ENCODE data around the gene CLDND1. TPM values are rescaled to one million over a fixed set of nuclear protein-coding genes. Genes with fewer than 3 reads are reported as not detected.

The CLDND1 gene
- total and polyA plus RNA-seq, 2 experiments from 2014 or later: 59.8 to 92.7 TPM

DNA sequence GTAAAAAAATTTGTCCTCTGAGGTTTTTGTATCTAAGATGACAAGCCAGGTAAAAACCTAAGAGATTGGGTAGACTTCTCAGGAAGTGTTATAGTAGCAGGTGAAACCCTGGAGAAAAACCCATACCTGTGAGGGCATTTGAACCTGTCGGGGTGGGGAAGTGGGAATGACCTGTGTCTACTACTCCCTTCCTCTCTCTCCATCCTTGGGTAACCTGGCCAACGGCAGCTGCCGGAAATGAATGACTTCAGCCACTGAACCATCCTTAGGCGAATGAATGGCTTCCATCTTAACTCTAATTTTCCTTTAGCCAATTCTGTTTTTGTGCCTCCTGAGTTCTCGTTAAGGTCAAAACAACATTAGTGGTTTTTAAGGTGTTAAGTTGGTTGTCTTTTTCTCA is 25.8 kb upstream of the CLDND1 start (continued):
- TF ChIP-seq, protein P1, sequence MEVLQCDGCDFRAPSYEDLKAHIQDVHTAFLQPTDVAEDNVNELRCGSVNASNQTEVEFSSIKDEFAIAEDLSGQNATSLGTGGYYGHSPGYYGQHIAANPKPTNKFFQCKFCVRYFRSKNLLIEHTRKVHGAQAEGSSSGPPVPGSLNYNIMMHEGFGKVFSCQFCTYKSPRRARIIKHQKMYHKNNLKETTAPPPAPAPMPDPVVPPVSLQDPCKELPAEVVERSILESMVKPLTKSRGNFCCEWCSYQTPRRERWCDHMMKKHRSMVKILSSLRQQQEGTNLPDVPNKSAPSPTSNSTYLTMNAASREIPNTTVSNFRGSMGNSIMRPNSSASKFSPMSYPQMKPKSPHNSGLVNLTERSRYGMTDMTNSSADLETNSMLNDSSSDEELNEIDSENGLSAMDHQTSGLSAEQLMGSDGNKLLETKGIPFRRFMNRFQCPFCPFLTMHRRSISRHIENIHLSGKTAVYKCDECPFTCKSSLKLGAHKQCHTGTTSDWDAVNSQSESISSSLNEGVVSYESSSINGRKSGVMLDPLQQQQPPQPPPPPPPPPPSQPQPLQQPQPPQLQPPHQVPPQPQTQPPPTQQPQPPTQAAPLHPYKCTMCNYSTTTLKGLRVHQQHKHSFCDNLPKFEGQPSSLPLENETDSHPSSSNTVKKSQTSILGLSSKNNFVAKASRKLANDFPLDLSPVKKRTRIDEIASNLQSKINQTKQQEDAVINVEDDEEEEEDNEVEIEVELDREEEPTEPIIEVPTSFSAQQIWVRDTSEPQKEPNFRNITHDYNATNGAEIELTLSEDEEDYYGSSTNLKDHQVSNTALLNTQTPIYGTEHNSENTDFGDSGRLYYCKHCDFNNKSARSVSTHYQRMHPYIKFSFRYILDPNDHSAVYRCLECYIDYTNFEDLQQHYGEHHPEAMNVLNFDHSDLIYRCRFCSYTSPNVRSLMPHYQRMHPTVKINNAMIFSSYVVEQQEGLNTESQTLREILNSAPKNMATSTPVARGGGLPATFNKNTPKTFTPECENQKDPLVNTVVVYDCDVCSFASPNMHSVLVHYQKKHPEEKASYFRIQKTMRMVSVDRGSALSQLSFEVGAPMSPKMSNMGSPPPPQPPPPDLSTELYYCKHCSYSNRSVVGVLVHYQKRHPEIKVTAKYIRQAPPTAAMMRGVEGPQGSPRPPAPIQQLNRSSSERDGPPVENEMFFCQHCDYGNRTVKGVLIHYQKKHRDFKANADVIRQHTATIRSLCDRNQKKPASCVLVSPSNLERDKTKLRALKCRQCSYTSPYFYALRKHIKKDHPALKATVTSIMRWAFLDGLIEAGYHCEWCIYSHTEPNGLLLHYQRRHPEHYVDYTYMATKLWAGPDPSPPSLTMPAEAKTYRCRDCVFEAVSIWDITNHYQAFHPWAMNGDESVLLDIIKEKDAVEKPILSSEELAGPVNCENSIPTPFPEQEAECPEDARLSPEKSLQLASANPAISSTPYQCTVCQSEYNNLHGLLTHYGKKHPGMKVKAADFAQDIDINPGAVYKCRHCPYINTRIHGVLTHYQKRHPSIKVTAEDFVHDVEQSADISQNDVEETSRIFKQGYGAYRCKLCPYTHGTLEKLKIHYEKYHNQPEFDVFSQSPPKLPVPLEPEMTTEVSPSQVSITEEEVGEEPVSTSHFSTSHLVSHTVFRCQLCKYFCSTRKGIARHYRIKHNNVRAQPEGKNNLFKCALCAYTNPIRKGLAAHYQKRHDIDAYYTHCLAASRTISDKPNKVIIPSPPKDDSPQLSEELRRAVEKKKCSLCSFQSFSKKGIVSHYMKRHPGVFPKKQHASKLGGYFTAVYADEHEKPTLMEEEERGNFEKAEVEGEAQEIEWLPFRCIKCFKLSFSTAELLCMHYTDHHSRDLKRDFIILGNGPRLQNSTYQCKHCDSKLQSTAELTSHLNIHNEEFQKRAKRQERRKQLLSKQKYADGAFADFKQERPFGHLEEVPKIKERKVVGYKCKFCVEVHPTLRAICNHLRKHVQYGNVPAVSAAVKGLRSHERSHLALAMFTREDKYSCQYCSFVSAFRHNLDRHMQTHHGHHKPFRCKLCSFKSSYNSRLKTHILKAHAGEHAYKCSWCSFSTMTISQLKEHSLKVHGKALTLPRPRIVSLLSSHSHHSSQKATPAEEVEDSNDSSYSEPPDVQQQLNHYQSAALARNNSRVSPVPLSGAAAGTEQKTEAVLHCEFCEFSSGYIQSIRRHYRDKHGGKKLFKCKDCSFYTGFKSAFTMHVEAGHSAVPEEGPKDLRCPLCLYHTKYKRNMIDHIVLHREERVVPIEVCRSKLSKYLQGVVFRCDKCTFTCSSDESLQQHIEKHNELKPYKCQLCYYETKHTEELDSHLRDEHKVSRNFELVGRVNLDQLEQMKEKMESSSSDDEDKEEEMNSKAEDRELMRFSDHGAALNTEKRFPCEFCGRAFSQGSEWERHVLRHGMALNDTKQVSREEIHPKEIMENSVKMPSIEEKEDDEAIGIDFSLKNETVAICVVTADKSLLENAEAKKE (CRISPR knock-in tag; IDR thresholded peaks at IDR 0.05): no peak
- TF ChIP-seq STAT1 (IDR thresholded peaks at IDR 0.05; ENCODE audit: unreplicated experiment) (no peak), JUNB (IDR thresholded peaks at IDR 0.05; ENCODE audit: unreplicated experiment) (no peak)
- TF ChIP-seq, protein P2, sequence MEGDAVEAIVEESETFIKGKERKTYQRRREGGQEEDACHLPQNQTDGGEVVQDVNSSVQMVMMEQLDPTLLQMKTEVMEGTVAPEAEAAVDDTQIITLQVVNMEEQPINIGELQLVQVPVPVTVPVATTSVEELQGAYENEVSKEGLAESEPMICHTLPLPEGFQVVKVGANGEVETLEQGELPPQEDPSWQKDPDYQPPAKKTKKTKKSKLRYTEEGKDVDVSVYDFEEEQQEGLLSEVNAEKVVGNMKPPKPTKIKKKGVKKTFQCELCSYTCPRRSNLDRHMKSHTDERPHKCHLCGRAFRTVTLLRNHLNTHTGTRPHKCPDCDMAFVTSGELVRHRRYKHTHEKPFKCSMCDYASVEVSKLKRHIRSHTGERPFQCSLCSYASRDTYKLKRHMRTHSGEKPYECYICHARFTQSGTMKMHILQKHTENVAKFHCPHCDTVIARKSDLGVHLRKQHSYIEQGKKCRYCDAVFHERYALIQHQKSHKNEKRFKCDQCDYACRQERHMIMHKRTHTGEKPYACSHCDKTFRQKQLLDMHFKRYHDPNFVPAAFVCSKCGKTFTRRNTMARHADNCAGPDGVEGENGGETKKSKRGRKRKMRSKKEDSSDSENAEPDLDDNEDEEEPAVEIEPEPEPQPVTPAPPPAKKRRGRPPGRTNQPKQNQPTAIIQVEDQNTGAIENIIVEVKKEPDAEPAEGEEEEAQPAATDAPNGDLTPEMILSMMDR (conservative IDR thresholded peaks at IDR 0.05; ENCODE audit: low read depth in 2 of 2): no peak

DNA sequence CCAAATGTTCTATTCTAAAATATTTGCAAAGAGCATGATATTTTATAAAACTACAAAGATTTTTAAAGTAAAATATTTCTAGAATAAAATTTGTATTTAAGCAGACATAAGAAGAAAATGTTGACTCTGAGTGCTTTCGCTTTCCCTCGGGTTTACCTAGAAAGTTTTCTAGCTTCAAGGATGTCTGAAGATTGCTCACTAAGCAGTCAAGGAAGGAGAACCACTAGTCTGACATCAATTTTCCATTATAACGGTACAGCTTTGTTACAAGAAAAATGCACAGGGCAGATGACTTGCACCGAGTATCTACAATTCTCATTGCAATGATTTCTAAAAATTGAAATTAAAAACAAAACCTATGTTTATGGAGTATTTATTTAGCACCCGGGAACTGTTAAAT is 23.2 kb upstream of the CLDND1 start:
- no peak overlapping the region for H3K4me3 Mint-ChIP-seq
- no peaks in the 10 kb centered on the region for H3K27me3 ChIP-seq (ENCODE audit: insufficient read depth)
- ATAC-seq (no peak), DNase-seq (ENCODE audit: low spot score) (no peak)
- no peak overlapping the region for H3K4me3 ChIP-seq
- no peaks in the 10 kb centered on the region for H3K4me1 ChIP-seq (ENCODE audit: insufficient read depth)
- no peaks in the 10 kb centered on the region for H3K9me2 ChIP-seq (ENCODE audit: insufficient read depth)
- H2AFZ ChIP-seq: no peak overlapping the region
- H3K4me1 Mint-ChIP-seq: peaks cover 3% of the 10 kb centered on the region
- no peak overlapping the region for H3K27ac ChIP-seq (ENCODE audit: low read depth)
- H3K36me3 ChIP-seq (ENCODE audit: insufficient read depth): no peaks in the 10 kb centered on the region
- H3F3A ChIP-seq (replicated peaks; ENCODE audit: low read depth): no peaks in the 10 kb centered on the region
- H3K27ac Mint-ChIP-seq: no peak overlapping the region
- no peaks in the 10 kb centered on the region for H4K20me1 ChIP-seq (replicated peaks; ENCODE audit: insufficient read depth)
- H3K79me2 ChIP-seq (replicated peaks; ENCODE audit: insufficient read depth): no peaks in the 10 kb centered on the region
- H3K36me3 Mint-ChIP-seq (ENCODE audit: low read depth): no peaks in the 10 kb centered on the region
- no peaks in the 10 kb centered on the region for H3K9me3 Mint-ChIP-seq
- no peak overlapping the region for H3K4me2 ChIP-seq
- H3K27me3 Mint-ChIP-seq (ENCODE audit: insufficient read depth, low read depth, poor library complexity): no peaks in the 10 kb centered on the region
- TF ChIP-seq ZNF331 (CRISPR knock-in tag; IDR thresholded peaks at IDR 0.05; ENCODE audit: low read depth) (no peak), CREB1 (CRISPR knock-in tag; IDR thresholded peaks at IDR 0.05; ENCODE audit: low read depth) (no peak), JUNB (IDR thresholded peaks at IDR 0.05; ENCODE audit: unreplicated experiment) (no peak), STAT1 (IDR thresholded peaks at IDR 0.05; ENCODE audit: unreplicated experiment) (no peak), POLR2AphosphoS5 (IDR thresholded peaks at IDR 0.05; ENCODE audit: low read depth) (no peak), NANOG (IDR thresholded peaks at IDR 0.05; ENCODE audit: borderline replicate concordance) (no peak)
- TF ChIP-seq, protein P3, sequence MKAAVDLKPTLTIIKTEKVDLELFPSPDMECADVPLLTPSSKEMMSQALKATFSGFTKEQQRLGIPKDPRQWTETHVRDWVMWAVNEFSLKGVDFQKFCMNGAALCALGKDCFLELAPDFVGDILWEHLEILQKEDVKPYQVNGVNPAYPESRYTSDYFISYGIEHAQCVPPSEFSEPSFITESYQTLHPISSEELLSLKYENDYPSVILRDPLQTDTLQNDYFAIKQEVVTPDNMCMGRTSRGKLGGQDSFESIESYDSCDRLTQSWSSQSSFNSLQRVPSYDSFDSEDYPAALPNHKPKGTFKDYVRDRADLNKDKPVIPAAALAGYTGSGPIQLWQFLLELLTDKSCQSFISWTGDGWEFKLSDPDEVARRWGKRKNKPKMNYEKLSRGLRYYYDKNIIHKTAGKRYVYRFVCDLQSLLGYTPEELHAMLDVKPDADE (IDR thresholded peaks at IDR 0.05): no peak
- TF ChIP-seq, protein P2 (conservative IDR thresholded peaks at IDR 0.05; ENCODE audit: low read depth in 2 of 2): no peak
- TF ChIP-seq, protein P4, sequence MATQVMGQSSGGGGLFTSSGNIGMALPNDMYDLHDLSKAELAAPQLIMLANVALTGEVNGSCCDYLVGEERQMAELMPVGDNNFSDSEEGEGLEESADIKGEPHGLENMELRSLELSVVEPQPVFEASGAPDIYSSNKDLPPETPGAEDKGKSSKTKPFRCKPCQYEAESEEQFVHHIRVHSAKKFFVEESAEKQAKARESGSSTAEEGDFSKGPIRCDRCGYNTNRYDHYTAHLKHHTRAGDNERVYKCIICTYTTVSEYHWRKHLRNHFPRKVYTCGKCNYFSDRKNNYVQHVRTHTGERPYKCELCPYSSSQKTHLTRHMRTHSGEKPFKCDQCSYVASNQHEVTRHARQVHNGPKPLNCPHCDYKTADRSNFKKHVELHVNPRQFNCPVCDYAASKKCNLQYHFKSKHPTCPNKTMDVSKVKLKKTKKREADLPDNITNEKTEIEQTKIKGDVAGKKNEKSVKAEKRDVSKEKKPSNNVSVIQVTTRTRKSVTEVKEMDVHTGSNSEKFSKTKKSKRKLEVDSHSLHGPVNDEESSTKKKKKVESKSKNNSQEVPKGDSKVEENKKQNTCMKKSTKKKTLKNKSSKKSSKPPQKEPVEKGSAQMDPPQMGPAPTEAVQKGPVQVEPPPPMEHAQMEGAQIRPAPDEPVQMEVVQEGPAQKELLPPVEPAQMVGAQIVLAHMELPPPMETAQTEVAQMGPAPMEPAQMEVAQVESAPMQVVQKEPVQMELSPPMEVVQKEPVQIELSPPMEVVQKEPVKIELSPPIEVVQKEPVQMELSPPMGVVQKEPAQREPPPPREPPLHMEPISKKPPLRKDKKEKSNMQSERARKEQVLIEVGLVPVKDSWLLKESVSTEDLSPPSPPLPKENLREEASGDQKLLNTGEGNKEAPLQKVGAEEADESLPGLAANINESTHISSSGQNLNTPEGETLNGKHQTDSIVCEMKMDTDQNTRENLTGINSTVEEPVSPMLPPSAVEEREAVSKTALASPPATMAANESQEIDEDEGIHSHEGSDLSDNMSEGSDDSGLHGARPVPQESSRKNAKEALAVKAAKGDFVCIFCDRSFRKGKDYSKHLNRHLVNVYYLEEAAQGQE (IDR thresholded peaks at IDR 0.05; ENCODE audit: unreplicated experiment): no peak

Measured in GM23338 (cell line).